T-helper 2 cell treated with Interferon-gamma antibody and Interleukin-4, amounts not matched to agents 5 μg/mL and 100 μg/mL, for 36 hours (primary cell): ENCODE measurements around the gene CTAGE1.
"Not testable (repeated sequence)": the region's sequence is repeated elsewhere in the genome, so short reads cannot be mapped to it uniquely, and the experiment has no call there.

Experiments used
- DNase-seq: peaks from one replicate; pipeline ENCODE4 v3.0.0; 2021; ENCODE audit warnings: low spot score
- H3K27ac Mint-ChIP-seq: one replicate; pipeline ENCODE4 v1.8.0; 2021; ENCODE audit warnings: mild to moderate bottlenecking, mixed read lengths
- H3K27me3 Mint-ChIP-seq: one replicate; pipeline ENCODE4 v1.8.0; 2021; ENCODE audit warnings: low read depth, mixed read lengths
- H3K36me3 Mint-ChIP-seq: one replicate; pipeline ENCODE4 v1.8.0; 2021; ENCODE audit warnings: low read depth, mixed read lengths
- H3K4me1 Mint-ChIP-seq: one replicate; pipeline ENCODE4 v1.8.0; 2021; ENCODE audit warnings: low read depth, mixed read lengths
- H3K4me3 Mint-ChIP-seq: one replicate; pipeline ENCODE4 v1.8.0; 2022; ENCODE audit warnings: mild to moderate bottlenecking, moderate library complexity, mixed read lengths
- H3K9me3 Mint-ChIP-seq: one replicate; pipeline ENCODE4 v1.8.0; 2021; ENCODE audit warnings: mixed read lengths

CTAGE1 gene

GRCh38 chr18:22450318-22450717 is 32.6 kb upstream of the CTAGE1 start:
- not testable (repeated sequence) for H3K27ac Mint-ChIP-seq, H3K27me3 Mint-ChIP-seq, H3K4me1 Mint-ChIP-seq, H3K4me3 Mint-ChIP-seq, DNase-seq, H3K36me3 Mint-ChIP-seq
- peaks cover 12% of the 10 kb centered on the region for H3K9me3 Mint-ChIP-seq

GRCh38 chr18:22449753-22450152 is 32.0 kb upstream of the CTAGE1 start:
- not testable (repeated sequence) for H3K4me3 Mint-ChIP-seq, H3K27me3 Mint-ChIP-seq, H3K36me3 Mint-ChIP-seq, H3K27ac Mint-ChIP-seq, H3K4me1 Mint-ChIP-seq, DNase-seq
- peaks cover 12% of the 10 kb centered on the region for H3K9me3 Mint-ChIP-seq

- Mint-ChIP-seq H3K27ac (no peak overlapping the region), H3K4me3 (no peak overlapping the region), H3K9me3 (peaks cover 12% of the 10 kb centered on the region), H3K36me3 (no peaks in the 10 kb centered on the region), H3K27me3 (no peaks in the 10 kb centered on the region), H3K4me1 (no peaks in the 10 kb centered on the region)
- DNase-seq, result no peak
Measured at GRCh38 chr18:22448238-22448637, 30.5 kb upstream of the CTAGE1 start.

- H3K9me3 Mint-ChIP-seq, result peaks cover 12% of the 10 kb centered on the region
- no peak for DNase-seq
- no peaks in the 10 kb centered on the region for H3K27me3 Mint-ChIP-seq
- no peaks in the 10 kb centered on the region for H3K4me1 Mint-ChIP-seq
- H3K27ac Mint-ChIP-seq, result no peak overlapping the region
- no peaks in the 10 kb centered on the region for H3K36me3 Mint-ChIP-seq
- H3K4me3 Mint-ChIP-seq, result no peak overlapping the region
Measured at GRCh38 chr18:22447792-22448191, 30.1 kb upstream of the CTAGE1 start.

- H3K27me3 Mint-ChIP-seq, result no peaks in the 10 kb centered on the region
- H3K4me3 Mint-ChIP-seq, result no peak overlapping the region
- no peaks in the 10 kb centered on the region for H3K4me1 Mint-ChIP-seq
- H3K36me3 Mint-ChIP-seq, result no peaks in the 10 kb centered on the region
- DNase-seq, result no peak
- peaks cover 12% of the 10 kb centered on the region for H3K9me3 Mint-ChIP-seq
- no peak overlapping the region for H3K27ac Mint-ChIP-seq
Measured at GRCh38 chr18:22446911-22447310, 29.2 kb upstream of the CTAGE1 start.

- Mint-ChIP-seq H3K27ac (no peak overlapping the region), H3K36me3 (no peaks in the 10 kb centered on the region), H3K27me3 (no peaks in the 10 kb centered on the region)
Measured at GRCh38 chr18:22446325-22446724, 28.6 kb upstream of the CTAGE1 start.

GRCh38 chr18:22441638-22442037 is 23.9 kb upstream of the CTAGE1 start:
- Mint-ChIP-seq H3K27ac (no peak overlapping the region), H3K4me3 (no peak overlapping the region), H3K4me1 (no peaks in the 10 kb centered on the region), H3K27me3 (no peaks in the 10 kb centered on the region), H3K36me3 (no peaks in the 10 kb centered on the region), H3K9me3 (no peaks in the 10 kb centered on the region)
- DNase-seq, result no peak

More at GRCh38 chr18:22446325-22446724, 28.6 kb upstream of the CTAGE1 start:
- Mint-ChIP-seq H3K9me3 (peaks cover 12% of the 10 kb centered on the region), H3K4me1 (no peaks in the 10 kb centered on the region), H3K4me3 (no peak overlapping the region)
- no peak for DNase-seq

GRCh38 chr18:22439447-22439846 is 21.7 kb upstream of the CTAGE1 start:
- no peak overlapping the region for H3K4me3 Mint-ChIP-seq
- no peaks in the 10 kb centered on the region for H3K9me3 Mint-ChIP-seq
- no peak overlapping the region for H3K27ac Mint-ChIP-seq
- no peak for DNase-seq
- no peaks in the 10 kb centered on the region for H3K27me3 Mint-ChIP-seq
- no peaks in the 10 kb centered on the region for H3K4me1 Mint-ChIP-seq
- H3K36me3 Mint-ChIP-seq, result no peaks in the 10 kb centered on the region

GRCh38 chr18:22436136-22436535 is 18.4 kb upstream of the CTAGE1 start:
- H3K27me3 Mint-ChIP-seq, result no peaks in the 10 kb centered on the region
- no peak for DNase-seq
- H3K4me3 Mint-ChIP-seq, result no peak overlapping the region
- no peaks in the 10 kb centered on the region for H3K4me1 Mint-ChIP-seq
- no peak overlapping the region for H3K27ac Mint-ChIP-seq
- H3K9me3 Mint-ChIP-seq, result no peaks in the 10 kb centered on the region
- no peaks in the 10 kb centered on the region for H3K36me3 Mint-ChIP-seq

GRCh38 chr18:22434973-22435608 is 17.4 kb upstream of the CTAGE1 start:
- no peak overlapping the region for H3K27ac Mint-ChIP-seq
- no peak overlapping the region for H3K4me3 Mint-ChIP-seq
- no peak for DNase-seq
- no peaks in the 10 kb centered on the region for H3K9me3 Mint-ChIP-seq
- no peaks in the 10 kb centered on the region for H3K4me1 Mint-ChIP-seq
- H3K36me3 Mint-ChIP-seq, result no peaks in the 10 kb centered on the region
- H3K27me3 Mint-ChIP-seq, result no peaks in the 10 kb centered on the region

GRCh38 chr18:22433956-22434355 is 16.2 kb upstream of the CTAGE1 start:
- H3K4me1 Mint-ChIP-seq, result no peaks in the 10 kb centered on the region
- no peaks in the 10 kb centered on the region for H3K36me3 Mint-ChIP-seq
- no peak overlapping the region for H3K27ac Mint-ChIP-seq
- H3K27me3 Mint-ChIP-seq, result no peaks in the 10 kb centered on the region
- no peak overlapping the region for H3K4me3 Mint-ChIP-seq
- H3K9me3 Mint-ChIP-seq, result no peaks in the 10 kb centered on the region
- no peak for DNase-seq

GRCh38 chr18:22432657-22433137 is 15.0 kb upstream of the CTAGE1 start:
- Mint-ChIP-seq H3K4me1 (no peaks in the 10 kb centered on the region), H3K9me3 (no peaks in the 10 kb centered on the region), H3K36me3 (no peaks in the 10 kb centered on the region), H3K27me3 (no peaks in the 10 kb centered on the region), H3K27ac (no peak overlapping the region), H3K4me3 (no peak overlapping the region)
- DNase-seq, result no peak

GRCh38 chr18:22429564-22429963 is 11.8 kb upstream of the CTAGE1 start:
- Mint-ChIP-seq H3K4me3 (no peak overlapping the region), H3K36me3 (no peaks in the 10 kb centered on the region)

GRCh38 chr18:22428672-22429071 is 11.0 kb upstream of the CTAGE1 start:
- no peaks in the 10 kb centered on the region for H3K9me3 Mint-ChIP-seq

More at GRCh38 chr18:22429564-22429963, 11.8 kb upstream of the CTAGE1 start:
- DNase-seq, result no peak
- H3K4me1 Mint-ChIP-seq, result no peaks in the 10 kb centered on the region
- no peaks in the 10 kb centered on the region for H3K27me3 Mint-ChIP-seq
- no peaks in the 10 kb centered on the region for H3K9me3 Mint-ChIP-seq
- H3K27ac Mint-ChIP-seq, result no peak overlapping the region

More at GRCh38 chr18:22428672-22429071, 11.0 kb upstream of the CTAGE1 start:
- no peaks in the 10 kb centered on the region for H3K27me3 Mint-ChIP-seq
- no peaks in the 10 kb centered on the region for H3K36me3 Mint-ChIP-seq
- H3K4me3 Mint-ChIP-seq, result no peak overlapping the region
- no peak for DNase-seq
- no peak overlapping the region for H3K27ac Mint-ChIP-seq
- H3K4me1 Mint-ChIP-seq, result no peaks in the 10 kb centered on the region
